ENCODE results near the gene CCDC191.

CCDC191 gene

GRCh38 chr3:113946831-113947230, 109.5 kb downstream of the CCDC191 start:
- Histone ChIP-seq H3F3A (ENCODE audit: control insufficient read depth, insufficient read depth) (peaks cover 6% of the 10 kb centered on the region; the same call in 1 of the 2 replicates), H3K27me3 (ENCODE audit: control insufficient read depth, low read length) (no peaks in the 10 kb centered on the region), H3K36me3 (ENCODE audit: control insufficient read depth, low read length) (peaks cover 12% of the 10 kb centered on the region; the same call in 1 of the 2 replicates), H3K4me2 (ENCODE audit: low read length) (peak overlapping the region; percentile 62), H3K9me3 (ENCODE audit: control insufficient read depth, insufficient read depth, low read length) (no peaks in the 10 kb centered on the region), H3K27ac (ENCODE audit: low read depth, low read length) (no peak overlapping the region), H4K20me1 (ENCODE audit: control insufficient read depth, insufficient read depth, low read depth, low read length) (no peaks in the 10 kb centered on the region), H3K4me3 (ENCODE audit: low read length) (peak overlapping the region; percentile 89), H3K79me2 (ENCODE audit: control insufficient read depth, low read length) (no peaks in the 10 kb centered on the region), H3K4me1 (ENCODE audit: control insufficient read depth, low read length) (peaks cover 24% of the 10 kb centered on the region), H3K9me2 (replicated peaks; ENCODE audit: control insufficient read depth, low read length) (no peaks in the 10 kb centered on the region)
- TF ChIP-seq EZH2phosphoT487 (IDR thresholded peaks at IDR 0.05; ENCODE audit: borderline replicate concordance, low read length): no peak
- TF ChIP-seq, protein P1, sequence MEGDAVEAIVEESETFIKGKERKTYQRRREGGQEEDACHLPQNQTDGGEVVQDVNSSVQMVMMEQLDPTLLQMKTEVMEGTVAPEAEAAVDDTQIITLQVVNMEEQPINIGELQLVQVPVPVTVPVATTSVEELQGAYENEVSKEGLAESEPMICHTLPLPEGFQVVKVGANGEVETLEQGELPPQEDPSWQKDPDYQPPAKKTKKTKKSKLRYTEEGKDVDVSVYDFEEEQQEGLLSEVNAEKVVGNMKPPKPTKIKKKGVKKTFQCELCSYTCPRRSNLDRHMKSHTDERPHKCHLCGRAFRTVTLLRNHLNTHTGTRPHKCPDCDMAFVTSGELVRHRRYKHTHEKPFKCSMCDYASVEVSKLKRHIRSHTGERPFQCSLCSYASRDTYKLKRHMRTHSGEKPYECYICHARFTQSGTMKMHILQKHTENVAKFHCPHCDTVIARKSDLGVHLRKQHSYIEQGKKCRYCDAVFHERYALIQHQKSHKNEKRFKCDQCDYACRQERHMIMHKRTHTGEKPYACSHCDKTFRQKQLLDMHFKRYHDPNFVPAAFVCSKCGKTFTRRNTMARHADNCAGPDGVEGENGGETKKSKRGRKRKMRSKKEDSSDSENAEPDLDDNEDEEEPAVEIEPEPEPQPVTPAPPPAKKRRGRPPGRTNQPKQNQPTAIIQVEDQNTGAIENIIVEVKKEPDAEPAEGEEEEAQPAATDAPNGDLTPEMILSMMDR (IDR thresholded peaks at IDR 0.05; ENCODE audit: low read depth, low read length, poor library complexity, severe bottlenecking): no peak

DNA sequence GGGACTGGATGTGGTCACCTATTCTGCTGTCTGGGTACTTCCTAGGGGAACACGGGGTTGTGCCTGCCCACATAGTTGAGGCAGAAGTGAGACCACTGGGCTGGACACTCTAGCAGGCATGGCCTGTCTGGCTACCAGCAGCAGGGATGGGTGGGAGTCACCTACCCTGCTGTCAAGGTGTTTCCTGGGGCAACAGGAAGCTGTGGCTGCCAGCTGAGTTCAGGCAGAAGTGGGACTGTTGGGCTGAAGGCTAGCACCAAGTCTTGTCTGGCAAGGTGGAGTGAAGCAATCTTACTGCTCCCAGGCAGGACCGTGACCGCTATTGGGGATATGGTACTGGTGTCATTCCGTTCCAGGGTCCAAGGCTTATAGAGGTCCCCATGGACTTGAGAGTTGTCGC, 128.8 kb downstream of the CCDC191 start:
- Histone ChIP-seq H3K27ac (ENCODE audit: low read depth, low read length) (no peak overlapping the region), H4K20me1 (ENCODE audit: control insufficient read depth, insufficient read depth, low read depth, low read length) (no peaks in the 10 kb centered on the region), H3K4me1 (ENCODE audit: control insufficient read depth, low read length) (no peaks in the 10 kb centered on the region), H3K4me3 (ENCODE audit: low read length) (no peak overlapping the region), H3K9me3 (ENCODE audit: control insufficient read depth, insufficient read depth, low read length) (peaks cover 8% of the 10 kb centered on the region; the same call in 1 of the 2 replicates), H3K79me2 (ENCODE audit: control insufficient read depth, low read length) (no peaks in the 10 kb centered on the region), H3K27me3 (ENCODE audit: control insufficient read depth, low read length) (no peaks in the 10 kb centered on the region), H3K36me3 (ENCODE audit: control insufficient read depth, low read length) (no peaks in the 10 kb centered on the region), H3F3A (ENCODE audit: control insufficient read depth, insufficient read depth) (no peaks in the 10 kb centered on the region), H3K9me2 (replicated peaks; ENCODE audit: control insufficient read depth, low read length) (no peaks in the 10 kb centered on the region), H3K4me2 (ENCODE audit: low read length) (no peak overlapping the region)
- no peak for TF ChIP-seq EZH2phosphoT487 (IDR thresholded peaks at IDR 0.05; ENCODE audit: borderline replicate concordance, low read length)
- TF ChIP-seq, protein P1 (IDR thresholded peaks at IDR 0.05; ENCODE audit: low read depth, low read length, poor library complexity, severe bottlenecking): no peak

DNA sequence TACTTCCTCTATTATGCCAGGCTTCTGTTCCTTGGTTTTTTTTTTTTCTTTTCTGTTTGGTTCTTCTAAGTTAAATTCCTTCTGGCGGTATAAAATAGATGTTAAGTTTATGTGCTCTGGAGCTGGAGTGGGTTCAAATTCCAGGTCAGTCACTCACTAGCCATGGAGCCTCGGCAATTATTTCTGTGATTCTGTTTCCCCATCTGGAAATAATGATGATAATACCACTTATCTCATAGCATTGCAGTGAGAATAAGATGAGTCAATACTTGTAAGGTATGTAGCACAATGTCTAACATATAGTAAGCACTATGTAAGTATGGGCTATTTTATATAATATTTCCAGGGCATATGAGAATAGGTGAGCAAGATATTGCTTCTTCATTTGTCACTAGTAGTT, 141.7 kb downstream of the CCDC191 start:
- Histone ChIP-seq H3K9me2 (replicated peaks; ENCODE audit: control insufficient read depth, low read length) (no peaks in the 10 kb centered on the region), H3F3A (ENCODE audit: control insufficient read depth, insufficient read depth) (no peaks in the 10 kb centered on the region), H3K4me1 (ENCODE audit: control insufficient read depth, low read length) (no peaks in the 10 kb centered on the region), H3K79me2 (ENCODE audit: control insufficient read depth, low read length) (no peaks in the 10 kb centered on the region), H3K9me3 (ENCODE audit: control insufficient read depth, insufficient read depth, low read length) (no peaks in the 10 kb centered on the region), H3K36me3 (ENCODE audit: control insufficient read depth, low read length) (no peaks in the 10 kb centered on the region), H4K20me1 (ENCODE audit: control insufficient read depth, insufficient read depth, low read depth, low read length) (no peaks in the 10 kb centered on the region), H3K4me3 (ENCODE audit: low read length) (no peak overlapping the region), H3K27me3 (ENCODE audit: control insufficient read depth, low read length) (peaks cover 4% of the 10 kb centered on the region), H3K4me2 (ENCODE audit: low read length) (no peak overlapping the region), H3K27ac (ENCODE audit: low read depth, low read length) (no peak overlapping the region)
- TF ChIP-seq, protein P1 (IDR thresholded peaks at IDR 0.05; ENCODE audit: low read depth, low read length, poor library complexity, severe bottlenecking): no peak
- TF ChIP-seq EZH2phosphoT487 (IDR thresholded peaks at IDR 0.05; ENCODE audit: borderline replicate concordance, low read length): no peak

Measured in DOHH2 (cell line).